ENCODE results near the gene AMMECR1.

Gene AMMECR1

GRCh38 chrX:110311437-110312230 lies 6.3 kb downstream of the AMMECR1 start:
- no peak for DNase-seq

GRCh38 chrX:110310896-110311295 lies 7.0 kb downstream of the AMMECR1 start:
- DNase-seq: no peak

- DNase-seq: no peak
Observed at GRCh38 chrX:110310000-110310790, 7.7 kb downstream of the AMMECR1 start.

GRCh38 chrX:110308220-110308619 lies 9.7 kb downstream of the AMMECR1 start:
- DNase-seq: no peak

GRCh38 chrX:110304884-110305283 lies 13.0 kb downstream of the AMMECR1 start:
- DNase-seq: no peak

- no peak for DNase-seq
Observed at GRCh38 chrX:110304371-110304770, 13.5 kb downstream of the AMMECR1 start.

- no peak for DNase-seq
Observed at GRCh38 chrX:110302975-110303374, 14.9 kb downstream of the AMMECR1 start.

GRCh38 chrX:110301194-110301593 lies 16.7 kb downstream of the AMMECR1 start:
- no peak for DNase-seq

GRCh38 chrX:110294087-110294486 lies 23.8 kb downstream of the AMMECR1 start:
- DNase-seq: no peak

GRCh38 chrX:110293658-110294057 lies 24.2 kb downstream of the AMMECR1 start:
- peak; percentile 55 for DNase-seq

GRCh38 chrX:110287605-110288004 lies 30.3 kb downstream of the AMMECR1 start:
- no peak for DNase-seq

- peak; percentile 89 for DNase-seq
Observed at GRCh38 chrX:110286106-110286505, 31.8 kb downstream of the AMMECR1 start.

GRCh38 chrX:110284159-110284558 lies 33.7 kb downstream of the AMMECR1 start:
- peak; percentile 90 for DNase-seq

- no peak for DNase-seq
Observed at GRCh38 chrX:110282922-110283321, 35.0 kb downstream of the AMMECR1 start.

- DNase-seq: no peak
Observed at GRCh38 chrX:110281377-110281776, 36.5 kb downstream of the AMMECR1 start.

GRCh38 chrX:110280954-110281353 lies 36.9 kb downstream of the AMMECR1 start:
- peak; percentile 64 for DNase-seq

- no peak for DNase-seq
Observed at GRCh38 chrX:110277609-110278008, 40.3 kb downstream of the AMMECR1 start.

GRCh38 chrX:110276778-110277177 lies 41.1 kb downstream of the AMMECR1 start:
- DNase-seq: no peak

- no peak for DNase-seq
Observed at GRCh38 chrX:110268886-110269285, 49.0 kb downstream of the AMMECR1 start.

- no peak for DNase-seq
Observed at GRCh38 chrX:110268395-110268794, 49.5 kb downstream of the AMMECR1 start.

GRCh38 chrX:110267874-110268273 lies 50.0 kb downstream of the AMMECR1 start:
- no peak for DNase-seq

GRCh38 chrX:110265661-110266060 lies 52.2 kb downstream of the AMMECR1 start:
- no peak for DNase-seq

- no peak for DNase-seq
Observed at GRCh38 chrX:110259117-110259516, 58.8 kb downstream of the AMMECR1 start.

GRCh38 chrX:110258552-110258951 lies 59.3 kb downstream of the AMMECR1 start:
- peak; percentile 56 for DNase-seq
